GM19467 (cell line): ENCODE measurements around the gene C3orf85.
"Not testable (repeated sequence)": the region's sequence is repeated elsewhere in the genome, so short reads cannot be mapped to it uniquely, and the experiment has no call there.

Experiments
- ATAC-seq: cut with Tn5 transposase; IDR thresholded peaks from one replicate; pipeline ENCODE4 v1.9.1; 2021; ENCODE audit warnings: mild to moderate bottlenecking, moderate library complexity; ENCODE audit not compliant: unreplicated experiment

C3orf85 gene

GRCh38 chr3:109136523-109136922 lies at the start of gene C3orf85:
C3orf85 (plus strand) TSS chr3:109136719; CDS start chr3:109136848, 129 bp downstream.
- no peak for ATAC-seq

GRCh38 chr3:109089265-109089664 lies 47.3 kb upstream of the C3orf85 start:
- no peak for ATAC-seq

- no peak for ATAC-seq
Observed at GRCh38 chr3:109091846-109092245, 44.7 kb upstream of the C3orf85 start.

GRCh38 chr3:109093561-109093960 lies 43.0 kb upstream of the C3orf85 start:
- ATAC-seq = no peak

- ATAC-seq = no peak
Observed at GRCh38 chr3:109095166-109095565, 41.4 kb upstream of the C3orf85 start.

GRCh38 chr3:109098079-109098644 lies 38.4 kb upstream of the C3orf85 start:
- ATAC-seq = no peak

GRCh38 chr3:109109574-109109973 lies 26.9 kb upstream of the C3orf85 start:
- ATAC-seq = no peak

GRCh38 chr3:109112946-109113760 lies 23.4 kb upstream of the C3orf85 start:
- ATAC-seq = no peak

- ATAC-seq = no peak
Observed at GRCh38 chr3:109114746-109115145, 21.8 kb upstream of the C3orf85 start.

- ATAC-seq = no peak
Observed at GRCh38 chr3:109115451-109115850, 21.1 kb upstream of the C3orf85 start.

- ATAC-seq = no peak
Observed at GRCh38 chr3:109116031-109116430, 20.5 kb upstream of the C3orf85 start.

GRCh38 chr3:109117939-109118338 lies 18.6 kb upstream of the C3orf85 start, which contains the start of gene MORC1:
MORC1 (minus strand) TSS chr3:109118134; CDS start chr3:109118059, 75 bp downstream.
- ATAC-seq = no peak

GRCh38 chr3:109118584-109118983 lies 17.9 kb upstream of the C3orf85 start:
- ATAC-seq = no peak

- ATAC-seq = no peak
Observed at GRCh38 chr3:109122690-109123089, 13.8 kb upstream of the C3orf85 start.

GRCh38 chr3:109125902-109126301 lies 10.6 kb upstream of the C3orf85 start:
- ATAC-seq = no peak

- no peak for ATAC-seq
Observed at GRCh38 chr3:109127553-109127952, 9.0 kb upstream of the C3orf85 start.

GRCh38 chr3:109131276-109131675 lies 5.2 kb upstream of the C3orf85 start:
- ATAC-seq = no peak

GRCh38 chr3:109132801-109133473 lies 3.6 kb upstream of the C3orf85 start:
- ATAC-seq = no peak

GRCh38 chr3:109133474-109133816 lies 3.1 kb upstream of the C3orf85 start:
- ATAC-seq = not testable (repeated sequence)

- no peak for ATAC-seq
Observed at GRCh38 chr3:109137761-109138160, 1.2 kb downstream of the C3orf85 start.

- no peak for ATAC-seq
Observed at GRCh38 chr3:109140318-109140717, 3.8 kb downstream of the C3orf85 start.

- ATAC-seq = no peak
Observed at GRCh38 chr3:109143646-109144045, 7.1 kb downstream of the C3orf85 start.
